Ovary (tissue), 3 donors: Measurements from ENCODE around the gene ROGDI.

Source experiments
- CTCF ChIP-seq, 3 donors: fragments of 450-650 bp in 2 of 3; fragments of 200-600 bp in 1 of 3; IDR thresholded peaks; one replicate each; pipeline versions ENCODE4 v1.5.1 to v1.8.0; 2016 to 2022; ENCODE audit warnings: antibody characterized with exemption in 3 of 3, mild to moderate bottlenecking in 1 of 3
- EP300 ChIP-seq: sonication (generic); formaldehyde crosslinking; IDR thresholded peaks from one replicate; pipeline ENCODE4 v1.6.1; 2017; ENCODE audit warnings: antibody characterized with exemption
- POLR2A ChIP-seq: fragments of 450-650 bp; IDR thresholded peaks from one replicate; pipeline ENCODE4 v1.6.1; 2017; ENCODE audit warnings: antibody characterized with exemption, mild to moderate bottlenecking, moderate library complexity
- donor health status: DM: no; HTN: no; CAD: no.

GRCh38 chr16:4776141-4776705 lies 26.2 kb downstream of the ROGDI start:
- no peak for TF ChIP-seq POLR2A
- no peak for TF ChIP-seq CTCF (IDR thresholded peaks at IDR 0.05)
- no peak for TF ChIP-seq EP300
